Thoracic aorta (tissue), 2 donors: ENCODE data around the gene REV3L. TPM values are rescaled to one million over a fixed set of nuclear protein-coding genes. Genes with fewer than 3 reads are reported as not detected.
A peak's percentile ranks its signal among the peaks of the same experiment; 100 is the strongest.

Experiments
- ATAC-seq: fragments of 150-250 bp; one replicate; pipeline ENCODE4 v1.8.0; 2017; ENCODE audit warnings: low read depth; ENCODE audit not compliant: insufficient number of reproducible peaks, low FRiP score
- DNase-seq: peaks from one replicate; pipeline ENCODE4 v3.0.0-alpha.2; 2020; ENCODE audit warnings: low spot score
- H3K27ac ChIP-seq, 2 donors: fragments of 200-600 bp; sonication (generic); 1 replicate in 1 of 2; 2 replicates in 1 of 2; pipeline ENCODE4 v1.5.1; 2016; ENCODE audit warnings: mild to moderate bottlenecking in 2 of 2, moderate library complexity in 2 of 2
- H3K27me3 ChIP-seq: fragments of 200-600 bp; sonication (generic); replicated peaks from 2 replicates; pipeline ENCODE4 v1.6.0; 2016; ENCODE audit warnings: mild to moderate bottlenecking; ENCODE audit not compliant: insufficient read depth
- H3K36me3 ChIP-seq: fragments of 200-600 bp; sonication (generic); one replicate; pipeline ENCODE4 v1.5.1; 2016
- H3K4me1 ChIP-seq, 2 donors: fragments of 200-600 bp; sonication (generic); 1 replicate in 1 of 2; 2 replicates in 1 of 2; pipeline versions ENCODE4 v1.5.1 to v1.6.0; 2016; ENCODE audit warnings: low read depth in 2 of 2, mild to moderate bottlenecking in 1 of 2; ENCODE audit not compliant: control insufficient read depth in 1 of 2
- H3K4me3 ChIP-seq: fragments of 200-600 bp; sonication (generic); 2 replicates; pipeline ENCODE4 v1.5.1; 2016; ENCODE audit warnings: mild to moderate bottlenecking
- H3K9me3 ChIP-seq: fragments of 200-600 bp; sonication (generic); 2 replicates; pipeline ENCODE4 v1.5.1; 2016
- CTCF ChIP-seq: fragments of 200-600 bp; sonication (generic); IDR thresholded peaks from one replicate; pipeline ENCODE4 v1.5.1; 2019; ENCODE audit warnings: antibody characterized with exemption
- total RNA-seq, 2 donors: library from RNA; depleted of rRNA; stranded (reverse); fragments of >200 nt; gene quantifications; one replicate each; pipeline versions ENCODE4 v1.1.0 to v1.2.3, GENCODE V29; 2016

Gene REV3L
- total RNA-seq, 2 donors from 2014 or later, result 25.6 to 59.8 TPM

GRCh38 chr6:111406200-111406721 is 76.8 kb downstream of the REV3L start:
- DNase-seq, result no peak
- no peak for ATAC-seq
- H3K36me3 ChIP-seq, result peaks cover 13% of the 10 kb centered on the region
- H3K27ac ChIP-seq, result peak overlapping the region in 1 of 2 donors; percentile 29
- peaks cover 0 to 3% of the 10 kb centered on the region in 2 donors for H3K4me1 ChIP-seq
- H3K4me3 ChIP-seq, result no peak overlapping the region
- no peaks in the 10 kb centered on the region for H3K9me3 ChIP-seq
- no peak for TF ChIP-seq CTCF
- H3K27me3 ChIP-seq, result no peaks in the 10 kb centered on the region

DNA sequence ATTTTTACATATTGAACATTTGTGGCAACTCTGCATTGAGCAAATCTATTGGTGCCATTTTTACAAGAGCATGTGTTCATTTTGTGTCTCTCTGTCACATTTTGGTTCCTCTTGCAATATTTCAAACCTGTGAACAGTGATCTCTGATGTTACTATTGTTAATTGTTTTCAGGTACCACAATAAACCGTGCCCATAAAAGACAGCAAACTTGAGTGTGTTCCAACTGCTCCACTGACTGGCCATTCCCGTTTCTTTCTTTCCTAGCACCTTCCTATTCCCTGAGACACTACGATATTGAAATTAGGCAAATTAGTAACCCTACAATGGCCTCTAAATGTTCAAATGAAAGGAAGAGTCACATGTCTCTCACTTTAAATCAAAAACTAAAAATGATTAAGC is 79.6 kb downstream of the REV3L start:
- Histone ChIP-seq H3K36me3 (peaks cover 16% of the 10 kb centered on the region), H3K4me3 (no peak overlapping the region), H3K9me3 (no peaks in the 10 kb centered on the region), H3K4me1 (peaks cover 0 to 3% of the 10 kb centered on the region in 2 donors), H3K27me3 (no peaks in the 10 kb centered on the region), H3K27ac (no peak overlapping the region)
- DNase-seq, result no peak
- ATAC-seq, result no peak
- no peak for TF ChIP-seq CTCF

DNA sequence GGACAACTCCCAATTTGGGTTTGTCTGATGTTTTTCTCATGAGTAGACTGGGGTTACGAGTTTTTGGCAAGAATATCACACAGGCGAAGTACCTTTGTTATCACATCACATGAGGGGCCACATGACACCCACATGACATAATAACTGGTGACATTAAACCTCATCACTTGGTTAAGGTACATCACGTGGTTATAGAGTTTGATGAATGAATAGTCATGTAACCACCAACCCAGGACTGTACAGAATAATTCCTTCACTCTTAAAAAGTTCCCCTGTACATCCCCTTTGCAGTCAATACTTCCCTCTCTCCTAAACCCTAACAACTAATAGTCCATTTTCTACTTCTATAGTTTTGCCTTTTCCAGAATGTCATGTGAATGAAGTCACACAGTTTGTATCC is 83.4 kb downstream of the REV3L start:
- TF ChIP-seq CTCF, result no peak
- Histone ChIP-seq H3K9me3 (no peaks in the 10 kb centered on the region), H3K4me3 (no peak overlapping the region), H3K27me3 (no peaks in the 10 kb centered on the region), H3K27ac (no peak overlapping the region), H3K4me1 (no peaks in the 10 kb centered on the region), H3K36me3 (peaks cover 20% of the 10 kb centered on the region)
- ATAC-seq (no peak), DNase-seq (no peak)

DNA sequence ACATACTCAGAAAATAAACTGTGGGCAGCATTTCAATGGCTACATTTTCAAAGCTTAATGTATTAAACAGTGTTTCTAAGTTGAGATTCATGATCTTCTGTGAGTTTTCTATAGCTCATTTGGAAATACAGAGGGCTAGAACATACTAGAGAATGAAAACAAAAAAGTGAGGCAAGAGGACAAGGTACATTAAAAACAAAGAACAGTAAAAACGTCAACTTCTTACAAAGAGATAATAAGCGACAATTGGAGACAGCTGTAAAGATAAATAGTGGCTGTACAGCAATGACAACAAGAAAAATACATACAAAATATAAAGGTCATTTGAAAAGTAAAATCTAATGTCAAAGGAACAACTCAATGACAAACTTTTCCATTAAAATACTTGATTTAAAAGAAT is 94.3 kb downstream of the REV3L start:
- Histone ChIP-seq H3K36me3 (peaks cover 9% of the 10 kb centered on the region), H3K4me1 (peaks cover 0 to 19% of the 10 kb centered on the region in 2 donors)
- no peak for TF ChIP-seq CTCF

DNA sequence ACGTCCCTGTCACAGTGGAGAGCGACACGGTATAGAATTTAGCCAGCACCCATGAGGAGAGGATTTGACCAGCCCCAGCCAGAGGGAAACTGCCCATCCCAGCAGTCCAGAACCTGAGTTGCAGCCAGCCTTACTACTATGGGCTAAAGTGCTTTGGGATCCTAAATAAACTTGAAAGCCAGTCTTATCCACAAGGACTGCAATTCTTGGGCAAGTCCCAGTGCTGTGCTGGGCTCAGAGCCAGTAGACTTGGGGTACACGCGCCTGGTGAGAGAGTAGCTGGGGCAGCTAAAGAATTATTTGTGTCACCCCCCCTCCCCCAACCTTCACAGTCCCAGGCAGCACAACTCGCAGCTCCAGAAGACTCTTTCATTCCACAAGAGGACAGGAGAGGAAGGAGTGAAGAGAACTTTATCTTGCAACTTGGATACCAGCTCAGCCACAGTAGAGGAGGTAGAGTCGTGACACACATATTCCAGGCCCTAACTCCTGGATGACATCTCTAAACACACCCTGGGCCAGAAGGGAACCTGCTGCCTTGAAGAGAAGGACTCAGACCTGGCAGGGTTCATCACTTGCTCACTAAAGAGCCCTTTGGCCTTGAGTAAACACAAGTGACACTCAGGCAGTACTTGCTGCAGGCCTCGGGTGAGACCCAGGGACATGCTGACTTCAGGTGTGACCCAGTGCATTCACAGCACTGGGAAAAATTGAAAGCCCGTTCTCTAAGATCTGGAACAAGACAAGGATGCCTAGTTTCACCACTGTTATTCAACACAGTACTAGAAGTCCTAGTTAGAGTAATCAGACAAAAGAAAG is 100.3 kb downstream of the REV3L start:
- H3K27me3 ChIP-seq, result no peaks in the 10 kb centered on the region
- H3K27ac ChIP-seq, result peak overlapping the region; percentile 58 to 66
- H3K36me3 ChIP-seq, result peaks cover 9% of the 10 kb centered on the region
- peaks cover 15 to 45% of the 10 kb centered on the region in 2 donors for H3K4me1 ChIP-seq
- peak overlapping the region; percentile 25 for H3K4me3 ChIP-seq
- DNase-seq (no peak), ATAC-seq (peak; percentile 50)
- H3K9me3 ChIP-seq, result no peaks in the 10 kb centered on the region
- no peak for TF ChIP-seq CTCF

More for the DNA sequence above, 94.3 kb downstream of the REV3L start:
- Histone ChIP-seq H3K4me3 (no peak overlapping the region), H3K9me3 (no peaks in the 10 kb centered on the region), H3K27me3 (no peaks in the 10 kb centered on the region), H3K27ac (no peak overlapping the region)
- ATAC-seq (no peak), DNase-seq (no peak)
